ENCODE measurements around the gene TCERG1L. TPM values are rescaled to one million over a fixed set of nuclear protein-coding genes. Genes with fewer than 3 reads are reported as not detected.

The TCERG1L gene
- total RNA-seq, 1 experiment from 2014 or later: not detected

DNA sequence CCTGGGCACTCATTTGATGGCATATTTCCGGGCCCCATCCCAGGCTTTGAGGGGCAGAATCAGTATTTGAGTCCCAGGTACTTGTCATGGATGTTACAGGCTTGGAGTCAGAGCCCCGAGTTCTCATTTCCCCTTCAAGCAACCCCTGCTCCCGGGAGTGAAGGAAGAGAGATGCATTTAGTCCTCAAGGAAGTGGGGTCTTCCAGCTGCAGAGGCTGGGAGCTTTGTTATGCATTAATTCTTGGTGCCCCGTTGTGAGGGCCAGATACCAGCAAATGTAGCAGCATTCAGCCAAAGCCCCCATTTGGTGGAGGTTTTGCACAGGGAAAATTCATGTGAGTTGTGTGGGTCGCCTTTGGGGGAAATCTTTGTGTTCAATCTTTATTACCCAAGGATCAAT, 38.7 kb upstream of the TCERG1L start:
- Mint-ChIP-seq H3K27me3 (ENCODE audit: unreplicated experiment) (no peaks in the 10 kb centered on the region), H3K4me3 (ENCODE audit: low read depth, unreplicated experiment) (no peak overlapping the region), H3K27ac (ENCODE audit: unreplicated experiment) (no peak overlapping the region), H3K4me1 (ENCODE audit: low read depth, unreplicated experiment) (no peaks in the 10 kb centered on the region), H3K9me3 (ENCODE audit: low read depth, unreplicated experiment) (peaks cover 9% of the 10 kb centered on the region), H3K36me3 (ENCODE audit: insufficient read depth, unreplicated experiment) (no peaks in the 10 kb centered on the region)
- TF ChIP-seq, protein P1, sequence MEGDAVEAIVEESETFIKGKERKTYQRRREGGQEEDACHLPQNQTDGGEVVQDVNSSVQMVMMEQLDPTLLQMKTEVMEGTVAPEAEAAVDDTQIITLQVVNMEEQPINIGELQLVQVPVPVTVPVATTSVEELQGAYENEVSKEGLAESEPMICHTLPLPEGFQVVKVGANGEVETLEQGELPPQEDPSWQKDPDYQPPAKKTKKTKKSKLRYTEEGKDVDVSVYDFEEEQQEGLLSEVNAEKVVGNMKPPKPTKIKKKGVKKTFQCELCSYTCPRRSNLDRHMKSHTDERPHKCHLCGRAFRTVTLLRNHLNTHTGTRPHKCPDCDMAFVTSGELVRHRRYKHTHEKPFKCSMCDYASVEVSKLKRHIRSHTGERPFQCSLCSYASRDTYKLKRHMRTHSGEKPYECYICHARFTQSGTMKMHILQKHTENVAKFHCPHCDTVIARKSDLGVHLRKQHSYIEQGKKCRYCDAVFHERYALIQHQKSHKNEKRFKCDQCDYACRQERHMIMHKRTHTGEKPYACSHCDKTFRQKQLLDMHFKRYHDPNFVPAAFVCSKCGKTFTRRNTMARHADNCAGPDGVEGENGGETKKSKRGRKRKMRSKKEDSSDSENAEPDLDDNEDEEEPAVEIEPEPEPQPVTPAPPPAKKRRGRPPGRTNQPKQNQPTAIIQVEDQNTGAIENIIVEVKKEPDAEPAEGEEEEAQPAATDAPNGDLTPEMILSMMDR (IDR thresholded peaks at IDR 0.05; ENCODE audit: unreplicated experiment): no peak
- intact Hi-C loops (cut with micrococcal nuclease; ENCODE audit: unreplicated experiment): no loop called here
- no peak for DNase-seq
- no TSS peak for BruUV-seq (replicated peaks)
- CTCF ChIA-PET: no interaction called here

DNA sequence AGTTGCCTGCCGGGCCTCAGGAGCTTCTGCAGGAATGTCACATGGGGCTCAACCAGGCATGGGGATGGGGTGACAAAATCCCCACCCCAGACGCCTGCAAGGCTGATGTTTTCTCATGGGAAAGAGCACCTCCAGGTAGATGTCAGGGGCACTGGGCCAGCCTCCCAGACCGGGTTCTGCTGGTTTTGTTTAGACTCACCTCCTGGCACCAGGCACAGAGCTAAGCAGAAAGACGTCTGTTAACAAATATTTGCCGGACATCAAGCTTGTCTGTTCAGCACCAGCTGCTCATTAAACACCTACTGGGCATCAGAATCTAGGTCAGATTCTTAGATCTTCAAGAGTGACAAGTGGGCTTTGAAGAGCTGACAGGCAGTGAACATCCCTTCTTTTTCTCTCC, 34.9 kb upstream of the TCERG1L start:
- H3K9me3 Mint-ChIP-seq (ENCODE audit: low read depth, unreplicated experiment): peaks cover 11% of the 10 kb centered on the region
- no TSS peak for BruUV-seq (replicated peaks)
- no peaks in the 10 kb centered on the region for H3K4me1 Mint-ChIP-seq (ENCODE audit: low read depth, unreplicated experiment)
- no peaks in the 10 kb centered on the region for H3K27me3 Mint-ChIP-seq (ENCODE audit: unreplicated experiment)
- H3K4me3 Mint-ChIP-seq (ENCODE audit: low read depth, unreplicated experiment): no peak overlapping the region
- no peak for DNase-seq
- H3K36me3 Mint-ChIP-seq (ENCODE audit: insufficient read depth, unreplicated experiment): no peaks in the 10 kb centered on the region
- TF ChIP-seq, protein P1 (IDR thresholded peaks at IDR 0.05; ENCODE audit: unreplicated experiment): no peak
- CTCF ChIA-PET: interaction anchor here (0.7 kb wide), 1 partner anchor 1215 kb away, joined by 3 read pairs; no protein-coding TSS in a partner anchor
- intact Hi-C loops (cut with micrococcal nuclease; ENCODE audit: unreplicated experiment): no loop called here
- H3K27ac Mint-ChIP-seq (ENCODE audit: unreplicated experiment): no peak overlapping the region

DNA sequence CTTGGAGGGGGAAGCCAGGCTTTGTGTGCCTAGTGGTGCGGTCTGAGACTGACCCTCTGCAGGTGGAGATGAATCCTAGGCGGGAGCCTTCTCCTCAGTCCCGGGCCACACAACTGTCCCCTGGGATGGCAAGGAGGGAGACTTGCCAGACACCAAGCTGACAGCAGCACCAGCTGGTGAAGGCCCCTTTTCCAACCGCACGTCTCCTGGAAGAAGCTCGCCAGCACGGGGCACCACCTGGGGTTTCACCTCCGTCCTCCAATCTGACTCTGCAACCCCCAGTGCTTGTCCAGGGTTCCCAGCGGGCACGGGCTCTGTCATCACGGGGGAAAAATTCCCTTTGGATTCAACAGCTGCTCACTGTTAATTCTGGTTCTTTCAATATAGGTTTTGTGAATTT, 34.2 kb upstream of the TCERG1L start:
- no TSS peak for BruUV-seq (replicated peaks)
- no peaks in the 10 kb centered on the region for H3K4me1 Mint-ChIP-seq (ENCODE audit: low read depth, unreplicated experiment)
- no peak overlapping the region for H3K4me3 Mint-ChIP-seq (ENCODE audit: low read depth, unreplicated experiment)
- H3K9me3 Mint-ChIP-seq (ENCODE audit: low read depth, unreplicated experiment): peaks cover 13% of the 10 kb centered on the region
- TF ChIP-seq, protein P1 (IDR thresholded peaks at IDR 0.05; ENCODE audit: unreplicated experiment): no peak
- intact Hi-C loops (cut with micrococcal nuclease; ENCODE audit: unreplicated experiment): no loop called here
- no peaks in the 10 kb centered on the region for H3K36me3 Mint-ChIP-seq (ENCODE audit: insufficient read depth, unreplicated experiment)
- DNase-seq: no peak
- no peaks in the 10 kb centered on the region for H3K27me3 Mint-ChIP-seq (ENCODE audit: unreplicated experiment)
- no peak overlapping the region for H3K27ac Mint-ChIP-seq (ENCODE audit: unreplicated experiment)
- CTCF ChIA-PET: no interaction called here

DNA sequence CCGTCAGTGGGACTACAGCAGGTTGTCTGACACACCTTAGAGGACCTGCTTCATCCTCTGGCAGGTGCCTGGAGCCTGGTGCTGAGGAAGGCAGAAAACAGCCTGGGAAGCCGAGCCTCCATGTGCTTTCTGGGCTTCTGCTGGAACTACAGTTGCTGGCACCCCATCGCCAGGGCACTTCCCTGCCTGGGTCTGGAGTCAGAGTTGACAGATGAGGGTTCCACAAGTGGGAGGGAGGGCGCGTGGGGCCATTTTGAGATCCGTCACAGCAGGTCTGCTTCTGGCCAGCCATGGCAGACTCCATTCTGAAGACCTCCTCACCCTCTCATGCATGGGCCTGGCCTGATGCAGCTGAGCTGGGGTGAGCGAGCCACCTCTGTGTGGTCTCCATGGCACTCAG, 33.2 kb upstream of the TCERG1L start:
- Mint-ChIP-seq H3K36me3 (ENCODE audit: insufficient read depth, unreplicated experiment) (no peaks in the 10 kb centered on the region), H3K4me3 (ENCODE audit: low read depth, unreplicated experiment) (no peak overlapping the region), H3K9me3 (ENCODE audit: low read depth, unreplicated experiment) (peaks cover 13% of the 10 kb centered on the region), H3K27me3 (ENCODE audit: unreplicated experiment) (no peaks in the 10 kb centered on the region), H3K4me1 (ENCODE audit: low read depth, unreplicated experiment) (no peaks in the 10 kb centered on the region), H3K27ac (ENCODE audit: unreplicated experiment) (no peak overlapping the region)
- DNase-seq: no peak
- intact Hi-C loops (cut with micrococcal nuclease; ENCODE audit: unreplicated experiment): no loop called here
- TF ChIP-seq, protein P1 (IDR thresholded peaks at IDR 0.05; ENCODE audit: unreplicated experiment): no peak
- CTCF ChIA-PET: no interaction called here
- BruUV-seq (replicated peaks): no TSS peak

Data from Calu3 (cell line).